Loucy (cell line): ENCODE results near the gene QRICH1.

Source experiments
- H2AFZ ChIP-seq: fragments of 200-600 bp; sonication (generic); 2 replicates; pipeline ENCODE4 v1.6.0; 2016; ENCODE audit warnings: antibody characterized with exemption, mild to moderate bottlenecking, low read length, moderate library complexity
- H3F3A ChIP-seq: fragments of 200-600 bp; 2 replicates; pipeline ENCODE4 v1.6.0; 2016; ENCODE audit warnings: antibody characterized with exemption, low read depth, mild to moderate bottlenecking
- H3K27me3 ChIP-seq: fragments of 200-600 bp; sonication (generic); 2 replicates; pipeline ENCODE4 v1.6.1; 2014; ENCODE audit warnings: low read length, mild to moderate bottlenecking; ENCODE audit not compliant: insufficient read depth, poor library complexity, severe bottlenecking
- H3K36me3 ChIP-seq: fragments of 200-600 bp; sonication (generic); 2 replicates; pipeline ENCODE4 v1.6.1; 2016; ENCODE audit warnings: low read length; ENCODE audit not compliant: insufficient read depth
- H3K4me1 ChIP-seq: fragments of 200-600 bp; sonication (generic); 2 replicates; pipeline ENCODE4 v1.5.1; 2014; ENCODE audit warnings: low read length, mild to moderate bottlenecking; ENCODE audit not compliant: insufficient read depth, poor library complexity, severe bottlenecking
- H3K4me2 ChIP-seq: fragments of 200-600 bp; sonication (generic); 2 replicates; pipeline ENCODE4 v1.6.0; 2014; ENCODE audit warnings: antibody characterized with exemption, low read length, low read depth, mild to moderate bottlenecking; ENCODE audit not compliant: poor library complexity, severe bottlenecking
- H3K4me3 ChIP-seq: fragments of 200-600 bp; sonication (generic); 2 replicates; pipeline ENCODE4 v1.5.1; 2014; ENCODE audit warnings: low read length, mild to moderate bottlenecking, mixed read lengths; ENCODE audit not compliant: poor library complexity, severe bottlenecking
- H3K79me2 ChIP-seq: fragments of 200-600 bp; sonication (generic); 2 replicates; pipeline ENCODE4 v1.6.1; 2014; ENCODE audit warnings: low read length; ENCODE audit not compliant: insufficient read depth
- H3K9ac ChIP-seq: fragments of 200-600 bp; sonication (generic); 2 replicates; pipeline ENCODE4 v1.6.0; 2014; ENCODE audit warnings: mild to moderate bottlenecking, low read depth, low read length, moderate library complexity; ENCODE audit not compliant: poor library complexity, severe bottlenecking
- H3K9me2 ChIP-seq: fragments of 200-600 bp; sonication (generic); replicated peaks from 2 replicates; pipeline ENCODE4 v1.6.1; 2016; ENCODE audit warnings: low read depth, low read length, mixed read lengths
- H3K9me3 ChIP-seq: fragments of 200-600 bp; sonication (generic); 2 replicates; pipeline ENCODE4 v1.6.1; 2014; ENCODE audit warnings: mild to moderate bottlenecking, antibody characterized with exemption, low read length, low read depth; ENCODE audit not compliant: insufficient read depth
- H4K20me1 ChIP-seq: fragments of 200-600 bp; sonication (generic); 2 replicates; pipeline ENCODE4 v1.6.0; 2014; ENCODE audit warnings: antibody characterized with exemption, low read length, mild to moderate bottlenecking; ENCODE audit not compliant: insufficient read depth, poor library complexity, severe bottlenecking
- CTCF ChIP-seq: fragments of 200-600 bp; sonication (generic); conservative IDR thresholded peaks from 2 replicates; pipeline ENCODE4 v1.5.1; 2014; ENCODE audit warnings: mild to moderate bottlenecking, antibody characterized with exemption, low read length
- EZH2phosphoT487 ChIP-seq: fragments of 200-600 bp; IDR thresholded peaks from 2 replicates; pipeline ENCODE4 v1.6.1; 2018; ENCODE audit warnings: antibody characterized with exemption, mild to moderate bottlenecking, moderate library complexity, borderline replicate concordance

Gene QRICH1

GRCh38 chr3:48980295-48980694, 113.6 kb downstream of the QRICH1 start:
- peaks cover 72% of the 10 kb centered on the region; the same call in 1 of the 2 replicates for H3K36me3 ChIP-seq
- no peaks in the 10 kb centered on the region for H3K4me1 ChIP-seq
- no peaks in the 10 kb centered on the region for H4K20me1 ChIP-seq
- no peak overlapping the region for H3K9ac ChIP-seq
- TF ChIP-seq EZH2phosphoT487 (no peak), CTCF (no peak)
- H3K27me3 ChIP-seq = no peaks in the 10 kb centered on the region
- no peaks in the 10 kb centered on the region for H3K9me2 ChIP-seq
- no peaks in the 10 kb centered on the region for H3K79me2 ChIP-seq
- H3K4me3 ChIP-seq = no peak overlapping the region
- no peaks in the 10 kb centered on the region for H3K9me3 ChIP-seq
- H3F3A ChIP-seq = no peaks in the 10 kb centered on the region
- H2AFZ ChIP-seq = no peak overlapping the region
- no peak overlapping the region for H3K4me2 ChIP-seq
